HTR-8/SVneo (cell line): ENCODE data around the gene PLXNA4.

Source experiments
- DNase-seq: peaks from one replicate; pipeline ENCODE4 v3.0.0; 2011; ENCODE audit warnings: low spot score, mixed read lengths; ENCODE audit not compliant: insufficient read length
- FAIRE-seq: peaks from 2 replicates; lab custom pipeline; 2011; peaks lifted over from hg19 to GRCh38; lab: Jason Lieb, UNC

PLXNA4 gene

GRCh38 chr7:132380059-132380458 lies 196.2 kb downstream of the PLXNA4 start:
- FAIRE-seq (no peak), DNase-seq (no peak)

DNA sequence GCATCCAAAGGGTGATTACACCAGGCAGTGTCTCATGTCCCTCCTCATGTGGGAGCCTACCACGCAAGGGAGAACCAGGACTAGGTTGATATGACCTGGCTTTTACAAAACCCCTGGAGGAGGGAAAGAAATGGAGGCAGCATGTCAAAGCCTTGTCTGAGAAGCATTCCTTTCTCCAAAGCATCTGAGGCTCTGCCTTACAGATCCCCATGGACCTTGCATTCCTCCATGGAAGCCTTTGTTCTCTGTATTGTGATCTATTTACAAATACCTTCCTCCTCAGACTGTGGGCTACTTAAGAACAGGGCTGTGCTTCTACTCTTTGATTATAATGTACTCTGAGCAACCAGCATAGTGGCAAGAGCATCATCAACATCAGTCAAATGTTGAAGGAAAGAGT lies 197.0 kb downstream of the PLXNA4 start:
- no peak for FAIRE-seq
- no peak for DNase-seq

DNA sequence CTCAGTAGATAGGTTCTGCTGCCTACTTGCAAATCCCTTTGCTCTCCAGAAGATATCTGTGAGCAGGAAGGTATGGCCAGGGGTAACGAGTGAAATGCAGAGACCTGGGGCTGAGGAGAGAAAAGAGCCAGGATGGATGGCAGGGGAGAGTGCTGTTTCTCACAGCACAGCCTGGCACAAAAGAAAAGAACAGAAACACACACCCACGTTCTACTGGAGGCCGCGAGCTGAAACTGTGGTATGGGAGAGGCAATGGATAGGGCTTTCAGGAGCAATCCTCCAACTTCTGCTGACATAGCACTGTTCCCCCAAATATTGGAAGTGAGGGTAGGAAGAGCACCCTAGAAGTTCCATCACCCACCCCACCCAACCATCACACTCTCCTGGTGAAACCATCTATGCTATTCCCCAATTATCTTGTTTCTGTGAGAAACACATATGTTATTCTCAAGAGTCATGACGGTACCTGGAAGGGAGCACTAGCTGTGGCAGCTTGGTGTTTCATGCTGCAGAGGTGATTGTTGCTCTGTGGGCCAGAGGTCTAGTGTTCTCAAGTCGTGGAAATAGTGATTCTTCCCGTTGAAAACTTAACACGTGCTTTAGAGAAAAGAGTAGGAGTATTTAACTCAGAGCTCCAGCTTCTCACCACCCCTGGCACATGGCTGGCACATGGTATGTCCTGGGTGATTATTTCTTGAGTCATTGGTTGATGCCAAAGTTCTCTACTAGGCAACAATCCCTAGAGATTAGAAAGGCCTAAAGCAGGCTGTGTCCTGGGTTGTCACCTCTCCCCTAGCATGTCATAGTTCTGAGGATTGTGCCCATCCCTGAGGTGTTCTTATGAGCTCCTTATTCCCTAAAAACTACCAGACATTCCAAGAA lies 198.3 kb downstream of the PLXNA4 start:
- FAIRE-seq (no peak), DNase-seq (no peak)

DNA sequence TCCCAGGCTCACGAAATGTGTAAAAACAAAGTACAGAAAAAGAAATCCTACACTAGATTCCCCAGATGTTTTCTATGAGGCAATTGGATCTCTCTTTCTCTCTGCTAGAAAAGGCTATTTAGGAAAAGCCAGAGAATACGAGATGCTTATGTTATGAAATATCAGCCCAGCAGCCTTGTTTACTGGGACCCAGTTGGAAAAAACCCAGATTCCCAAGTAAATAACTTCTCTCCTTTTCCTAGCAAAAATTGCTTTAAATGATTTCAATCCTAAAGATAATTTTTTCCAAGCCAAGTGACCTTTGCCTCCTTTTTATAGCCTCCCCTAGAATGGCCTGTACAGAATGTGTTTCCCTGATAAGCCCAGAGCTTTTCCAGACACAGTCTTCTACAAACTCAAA lies 199.3 kb downstream of the PLXNA4 start:
- DNase-seq, result no peak
- FAIRE-seq, result no peak

DNA sequence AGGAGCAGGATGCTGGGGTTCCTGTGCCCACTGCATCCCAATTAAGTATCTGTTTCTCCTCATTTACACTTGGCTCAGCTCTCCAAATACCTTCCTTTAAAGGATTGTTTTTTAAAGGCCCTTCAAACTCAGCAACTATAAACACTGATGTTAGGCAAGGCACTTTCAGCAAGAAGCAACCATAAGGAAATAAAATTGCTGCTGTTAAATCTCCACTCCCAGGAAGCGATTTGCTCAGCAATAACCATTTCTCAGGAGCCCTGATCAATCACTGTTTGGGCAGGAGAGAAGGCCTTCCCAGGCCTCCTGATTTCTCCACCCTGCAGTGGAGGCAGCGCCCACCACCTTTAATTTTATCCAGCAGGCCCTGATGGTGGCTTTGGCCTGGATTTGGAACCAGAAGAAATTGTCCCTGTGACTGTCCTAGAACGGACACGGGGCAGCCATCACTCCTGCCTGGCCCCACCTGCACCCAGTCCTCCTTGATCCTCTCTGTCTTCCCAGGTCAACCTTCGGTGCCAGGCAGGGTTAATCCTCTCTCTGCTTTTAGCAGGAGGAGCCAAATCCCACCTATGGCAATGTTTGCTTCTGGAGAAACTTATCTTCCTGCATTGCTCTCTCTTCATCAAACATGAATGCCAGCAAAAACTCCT lies 199.8 kb downstream of the PLXNA4 start:
- DNase-seq, result no peak
- FAIRE-seq, result no peak

- no peak for DNase-seq
- no peak for FAIRE-seq
Observed at GRCh38 chr7:132373879-132374278, 202.4 kb downstream of the PLXNA4 start.

DNA sequence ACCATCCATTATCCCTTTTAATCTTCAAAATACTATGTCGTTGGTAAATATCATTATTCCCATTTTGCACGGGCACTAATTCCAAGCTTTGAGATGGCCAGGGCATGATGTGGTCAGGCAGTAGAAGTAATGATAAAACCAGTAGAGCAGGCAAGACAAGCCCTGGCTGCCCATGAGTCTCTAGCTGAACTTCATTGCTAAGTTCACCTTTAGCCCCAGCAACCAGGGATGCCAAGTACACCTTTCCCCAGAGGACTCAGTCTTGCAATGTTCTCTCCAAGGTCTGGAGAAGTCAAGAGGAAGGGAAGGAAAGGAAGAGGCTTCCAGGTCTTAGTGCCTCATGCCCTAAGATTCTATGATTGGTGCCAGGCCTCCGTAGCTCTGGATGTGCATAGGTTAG lies 203.2 kb downstream of the PLXNA4 start:
- no peak for FAIRE-seq
- no peak for DNase-seq

DNA sequence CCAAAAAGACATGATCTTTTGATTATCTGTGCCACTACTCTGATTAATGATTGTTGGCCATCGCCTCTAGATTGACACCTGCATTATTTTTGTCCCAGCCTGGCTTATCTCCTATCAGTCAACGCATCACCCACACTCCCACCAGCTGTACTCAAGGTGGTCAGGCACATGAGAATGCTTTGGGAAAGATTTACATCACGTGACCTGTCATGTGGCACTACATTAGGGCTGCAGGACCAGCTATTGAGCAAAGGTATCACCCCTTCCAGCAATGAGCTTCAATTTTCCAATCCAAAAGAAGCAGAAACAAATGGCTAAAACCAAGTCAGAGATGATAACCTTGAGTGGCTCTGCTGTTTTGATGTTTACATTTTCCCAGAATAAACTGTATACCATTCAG lies 204.3 kb downstream of the PLXNA4 start:
- no peak for FAIRE-seq
- DNase-seq, result no peak

- DNase-seq (no peak), FAIRE-seq (no peak)
Observed at GRCh38 chr7:132368246-132368900, 207.9 kb downstream of the PLXNA4 start.

DNA sequence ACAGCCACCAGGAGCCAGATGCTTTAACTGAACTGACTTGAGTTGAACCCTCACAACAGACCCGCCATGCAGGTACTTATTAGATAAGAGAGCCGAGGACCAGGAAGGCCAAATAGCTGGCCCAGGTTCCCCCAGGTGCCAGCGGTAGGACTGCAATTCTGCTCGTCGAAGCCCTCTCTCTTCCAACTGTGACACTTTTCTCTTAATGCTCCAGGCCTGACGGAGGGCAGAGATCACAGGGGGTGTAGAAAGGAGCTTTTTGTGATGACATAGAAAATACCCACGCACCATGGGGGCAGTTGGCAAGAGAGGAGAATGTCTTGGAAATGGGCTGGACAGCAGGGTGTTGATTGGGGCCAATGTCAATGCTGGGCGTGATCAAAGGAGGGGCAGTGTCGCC lies 208.5 kb downstream of the PLXNA4 start:
- DNase-seq (no peak), FAIRE-seq (no peak)

- DNase-seq (no peak), FAIRE-seq (no peak)
Observed at GRCh38 chr7:132367004-132367403, 209.3 kb downstream of the PLXNA4 start.

DNA sequence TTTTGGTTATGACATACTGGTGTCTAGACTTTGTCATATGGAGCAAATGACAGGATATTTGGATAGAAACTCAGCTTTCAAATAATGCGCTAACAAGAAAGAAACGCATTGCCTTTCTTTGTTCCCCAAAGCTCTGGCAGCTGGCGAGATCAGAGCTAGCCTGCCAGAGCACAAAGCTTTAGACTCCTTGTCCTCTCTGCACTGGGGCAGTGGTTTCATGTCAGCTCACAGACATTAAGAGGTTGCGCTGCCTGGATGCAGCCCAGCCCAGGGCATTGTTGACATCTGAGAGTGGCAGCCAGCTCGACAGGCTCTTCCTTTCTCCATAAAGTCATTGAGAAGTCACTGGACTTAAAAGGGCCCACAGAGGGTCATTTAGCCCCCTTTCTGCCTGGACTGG lies 212.0 kb downstream of the PLXNA4 start:
- FAIRE-seq (no peak), DNase-seq (no peak)

DNA sequence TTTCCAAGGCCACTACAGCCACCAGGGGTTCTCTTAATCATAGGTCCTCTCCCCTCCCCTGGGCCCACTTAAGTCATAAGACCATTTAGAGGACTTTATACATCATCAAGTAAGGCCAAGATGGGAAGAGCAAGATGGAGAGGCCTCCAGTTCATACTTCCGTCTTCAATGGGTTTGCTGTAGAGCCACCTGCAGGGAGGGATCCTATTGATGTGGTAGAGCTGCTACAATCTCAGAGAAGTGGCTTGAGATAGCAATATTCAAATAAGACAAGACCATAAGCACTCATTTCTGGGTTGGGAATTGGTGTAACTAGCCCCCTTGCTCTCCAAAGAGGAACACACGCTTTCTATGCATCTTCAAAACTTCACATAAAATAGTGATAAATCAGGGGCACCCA lies 214.2 kb downstream of the PLXNA4 start:
- FAIRE-seq, result no peak
- no peak for DNase-seq

- FAIRE-seq, result no peak
- DNase-seq, result no peak
Observed at GRCh38 chr7:132361146-132361545, 215.1 kb downstream of the PLXNA4 start.

DNA sequence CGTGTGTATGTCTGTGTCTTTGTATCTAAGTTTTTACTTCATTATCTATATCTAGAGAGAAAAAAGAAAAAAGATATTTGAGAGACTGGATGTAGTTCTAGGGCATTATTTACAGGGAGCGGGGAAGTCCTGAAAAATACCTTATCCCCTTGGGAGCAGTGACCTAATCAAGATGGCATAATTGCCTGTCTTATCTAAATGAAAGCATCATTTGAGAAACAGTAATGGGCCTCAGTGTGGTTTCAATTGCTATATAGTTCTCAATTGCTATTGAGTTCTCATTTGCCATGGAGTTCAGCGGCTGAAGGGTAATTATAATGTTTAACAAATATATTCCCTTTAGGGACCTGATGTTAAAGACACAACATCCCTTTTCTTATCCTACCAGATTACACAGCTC lies 216.5 kb downstream of the PLXNA4 start:
- no peak for DNase-seq
- no peak for FAIRE-seq

- FAIRE-seq, result no peak
- DNase-seq, result no peak
Observed at GRCh38 chr7:132355048-132355447, 221.2 kb downstream of the PLXNA4 start.

DNA sequence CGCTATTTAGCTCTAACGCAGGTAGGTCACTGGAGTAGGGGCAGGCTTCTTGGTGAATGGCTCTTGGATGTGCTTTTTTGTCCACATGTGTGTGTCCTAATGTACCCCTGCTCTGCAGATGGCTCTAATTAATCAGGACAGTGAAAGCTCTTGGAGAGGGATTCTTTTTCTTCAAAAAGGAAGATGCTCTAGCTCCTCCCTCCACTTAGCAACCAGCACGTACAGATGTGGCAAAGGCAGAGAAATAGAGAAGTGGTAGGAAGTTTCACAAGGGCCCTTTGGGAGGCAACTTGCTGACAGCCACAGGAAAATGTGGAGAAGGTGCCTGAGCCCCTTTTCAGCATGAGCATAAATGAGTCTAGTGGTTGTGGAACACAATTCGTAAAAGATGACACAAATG lies 221.7 kb downstream of the PLXNA4 start:
- DNase-seq (no peak), FAIRE-seq (no peak)

DNA sequence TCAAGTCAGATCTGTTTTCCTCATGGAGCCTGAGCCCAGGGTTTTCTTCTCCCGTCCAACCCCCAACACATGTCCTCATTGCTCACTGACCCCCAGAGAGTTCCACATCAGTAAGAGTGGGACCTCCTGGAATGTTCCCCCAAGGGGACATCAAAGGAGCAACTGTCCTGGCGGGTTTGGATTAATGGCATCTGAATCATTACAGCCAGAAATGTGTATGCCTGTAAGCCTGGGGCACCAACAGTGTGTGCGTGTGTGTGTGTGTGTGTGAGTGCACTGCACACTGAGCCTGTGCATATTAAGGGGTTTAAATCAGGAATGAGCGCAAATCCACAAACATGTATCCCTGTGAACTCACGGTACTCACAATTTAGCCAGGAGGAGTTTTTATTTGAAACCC lies 222.3 kb downstream of the PLXNA4 start:
- FAIRE-seq, result no peak

DNA sequence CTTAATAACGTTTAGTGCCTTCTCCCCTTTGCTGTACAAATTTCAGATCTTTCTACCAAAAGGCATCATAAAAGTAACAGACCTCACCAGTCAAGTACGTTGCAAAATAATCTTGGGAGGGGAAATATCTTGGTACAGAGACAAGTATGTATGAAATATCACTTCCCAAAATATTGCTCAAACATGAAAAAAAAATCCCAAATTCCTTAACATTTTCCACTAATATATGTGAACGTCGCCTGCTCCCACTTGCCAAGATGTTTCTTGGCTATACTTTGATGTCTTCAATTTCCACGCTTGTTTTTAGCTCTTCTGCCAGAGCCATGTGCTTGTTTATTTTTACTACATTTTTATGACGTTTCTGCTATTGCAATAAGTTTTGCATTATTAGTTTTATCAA lies 223.5 kb downstream of the PLXNA4 start:
- FAIRE-seq (no peak), DNase-seq (no peak)

More for the DNA sequence above, 222.3 kb downstream of the PLXNA4 start:
- no peak for DNase-seq

GRCh38 chr7:132351954-132352499 lies 224.2 kb downstream of the PLXNA4 start:
- no peak for FAIRE-seq

GRCh38 chr7:132350741-132351140 lies 225.5 kb downstream of the PLXNA4 start:
- DNase-seq, result no peak
- no peak for FAIRE-seq

More at GRCh38 chr7:132351954-132352499, 224.2 kb downstream of the PLXNA4 start:
- no peak for DNase-seq
